T-helper 1 cell treated with Interleukin-12 subunit alpha and Interleukin-12 subunit beta and Interleukin-4 antibody, amounts not matched to agents 30 μg/mL and 1 μg/mL, for 36 hours (primary cell): ENCODE results near the gene AIFM1.

Experiments
- H3K27ac Mint-ChIP-seq: one replicate; pipeline ENCODE4 v1.8.0; 2021; ENCODE audit warnings: mild to moderate bottlenecking, mixed read lengths
- H3K27me3 Mint-ChIP-seq: one replicate; pipeline ENCODE4 v1.8.0; 2021; ENCODE audit warnings: low read depth, mixed read lengths
- H3K36me3 Mint-ChIP-seq: one replicate; pipeline ENCODE4 v1.8.0; 2021; ENCODE audit warnings: low read depth, mixed read lengths
- H3K4me1 Mint-ChIP-seq: one replicate; pipeline ENCODE4 v1.8.0; 2021; ENCODE audit warnings: low read depth, mixed read lengths
- H3K4me3 Mint-ChIP-seq: one replicate; pipeline ENCODE4 v1.8.0; 2021; ENCODE audit warnings: mild to moderate bottlenecking, moderate library complexity, mixed read lengths
- H3K9me3 Mint-ChIP-seq: one replicate; pipeline ENCODE4 v1.8.0; 2021; ENCODE audit warnings: mixed read lengths

Gene AIFM1

GRCh38 chrX:130100180-130100579 lies 65.5 kb downstream of the AIFM1 start:
- Mint-ChIP-seq H3K36me3 (peaks cover 8% of the 10 kb centered on the region), H3K4me3 (no peak overlapping the region), H3K9me3 (no peaks in the 10 kb centered on the region), H3K27ac (no peak overlapping the region), H3K4me1 (peaks cover 38% of the 10 kb centered on the region), H3K27me3 (no peaks in the 10 kb centered on the region)

GRCh38 chrX:130098210-130098552 lies 67.5 kb downstream of the AIFM1 start:
- peak overlapping the region; percentile 67 for H3K27ac Mint-ChIP-seq
- peak overlapping the region; percentile 31 for H3K4me3 Mint-ChIP-seq
- no peaks in the 10 kb centered on the region for H3K27me3 Mint-ChIP-seq
- no peaks in the 10 kb centered on the region for H3K9me3 Mint-ChIP-seq
- peaks cover 4% of the 10 kb centered on the region for H3K36me3 Mint-ChIP-seq
- H3K4me1 Mint-ChIP-seq = peaks cover 31% of the 10 kb centered on the region

DNA sequence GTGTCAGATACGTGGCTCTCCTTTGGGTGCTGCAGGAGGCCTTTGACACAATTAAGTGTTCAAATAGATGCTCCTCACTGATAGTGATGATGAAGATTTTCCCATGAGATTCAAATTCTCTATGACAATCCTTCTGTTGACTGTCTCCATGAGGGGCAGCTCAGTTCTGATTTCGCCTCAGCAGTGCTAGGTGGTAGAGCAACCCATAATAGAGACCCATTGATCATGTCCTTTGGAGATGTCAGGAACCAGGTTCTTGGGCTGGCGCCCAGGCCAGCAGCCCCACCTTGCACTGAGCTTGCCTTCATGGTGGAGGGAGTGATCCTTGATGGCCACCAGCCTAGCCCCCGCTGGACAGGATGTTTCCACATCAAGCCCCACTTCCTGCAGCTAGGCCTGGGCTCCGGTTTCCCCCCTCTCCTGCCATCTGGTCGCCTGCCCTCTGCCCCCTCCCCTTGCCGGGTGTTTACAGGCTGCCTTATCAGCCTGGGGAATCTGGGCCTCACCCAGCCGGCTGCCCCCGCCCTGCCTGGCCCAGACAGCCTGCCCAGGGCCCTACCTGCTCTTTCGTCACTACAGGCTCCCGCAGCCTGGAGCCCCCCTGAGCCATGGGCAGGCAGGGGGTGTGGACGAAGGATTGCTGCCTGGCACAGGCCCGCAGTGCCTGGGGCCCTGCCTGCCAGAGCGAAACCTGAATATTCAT lies 68.0 kb downstream of the AIFM1 start:
- Mint-ChIP-seq H3K27me3 (no peaks in the 10 kb centered on the region), H3K36me3 (peaks cover 4% of the 10 kb centered on the region), H3K4me3 (peak overlapping the region; percentile 31), H3K9me3 (no peaks in the 10 kb centered on the region), H3K4me1 (peaks cover 27% of the 10 kb centered on the region), H3K27ac (peak overlapping the region; percentile 67)

GRCh38 chrX:130095249-130096030 lies 70.2 kb downstream of the AIFM1 start:
- Mint-ChIP-seq H3K4me1 (peaks cover 31% of the 10 kb centered on the region), H3K36me3 (peaks cover 2% of the 10 kb centered on the region), H3K9me3 (no peaks in the 10 kb centered on the region), H3K4me3 (no peak overlapping the region), H3K27me3 (no peaks in the 10 kb centered on the region), H3K27ac (no peak overlapping the region)

DNA sequence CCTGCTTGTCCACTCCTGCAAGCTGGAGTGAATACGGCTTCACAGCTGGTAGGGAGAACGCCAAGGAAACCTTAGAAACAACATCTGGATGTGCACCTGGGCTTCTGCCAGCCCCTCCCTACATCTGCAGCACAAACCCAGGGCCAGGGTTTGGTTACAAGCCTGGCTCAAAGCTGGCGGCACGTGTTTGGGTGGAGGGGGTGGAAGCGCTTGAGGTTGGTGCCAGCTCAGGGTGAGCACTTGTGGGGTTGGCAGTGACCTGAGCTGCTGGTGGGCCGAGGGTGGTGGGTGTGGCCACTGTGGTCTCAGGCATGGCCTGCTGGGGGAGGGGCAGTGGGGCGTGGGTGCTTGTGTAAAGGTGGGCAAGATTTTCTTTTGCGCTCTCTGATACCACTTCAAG lies 70.9 kb downstream of the AIFM1 start:
- H3K36me3 Mint-ChIP-seq = peaks cover 4% of the 10 kb centered on the region
- peaks cover 28% of the 10 kb centered on the region for H3K4me1 Mint-ChIP-seq
- no peaks in the 10 kb centered on the region for H3K27me3 Mint-ChIP-seq
- H3K27ac Mint-ChIP-seq = no peak overlapping the region
- no peak overlapping the region for H3K4me3 Mint-ChIP-seq
- no peaks in the 10 kb centered on the region for H3K9me3 Mint-ChIP-seq

- H3K4me3 Mint-ChIP-seq = no peak overlapping the region
- peaks cover 6% of the 10 kb centered on the region for H3K36me3 Mint-ChIP-seq
- peaks cover 27% of the 10 kb centered on the region for H3K4me1 Mint-ChIP-seq
- H3K9me3 Mint-ChIP-seq = no peaks in the 10 kb centered on the region
- no peaks in the 10 kb centered on the region for H3K27me3 Mint-ChIP-seq
- H3K27ac Mint-ChIP-seq = no peak overlapping the region
Observed at GRCh38 chrX:130093271-130093670, 72.4 kb downstream of the AIFM1 start.

GRCh38 chrX:130091980-130092522 lies 73.6 kb downstream of the AIFM1 start:
- H3K27me3 Mint-ChIP-seq = no peaks in the 10 kb centered on the region
- H3K36me3 Mint-ChIP-seq = peaks cover 9% of the 10 kb centered on the region
- peak overlapping the region; percentile 94 for H3K27ac Mint-ChIP-seq
- no peaks in the 10 kb centered on the region for H3K9me3 Mint-ChIP-seq
- H3K4me1 Mint-ChIP-seq = peaks cover 28% of the 10 kb centered on the region
- H3K4me3 Mint-ChIP-seq = peak overlapping the region; percentile 89

DNA sequence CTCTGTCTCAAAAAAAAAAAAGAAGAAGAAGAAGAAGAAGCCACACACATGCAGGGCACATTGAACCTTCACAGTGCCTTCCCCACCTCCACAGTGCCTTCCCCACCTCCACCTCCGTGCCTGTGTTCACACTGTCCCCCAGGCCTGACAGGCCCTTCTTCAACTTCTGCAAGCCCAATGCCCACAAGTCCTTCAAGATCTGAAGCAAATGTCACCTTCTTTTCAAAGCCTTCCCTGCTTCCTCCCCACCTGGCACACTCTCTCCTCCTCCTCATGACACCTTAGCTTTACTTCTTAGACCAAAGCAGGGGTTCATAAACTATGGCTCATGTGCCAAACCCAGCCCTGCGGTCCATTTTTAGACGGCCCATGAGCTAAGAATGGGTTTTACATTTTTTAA lies 75.3 kb downstream of the AIFM1 start:
- Mint-ChIP-seq H3K9me3 (no peaks in the 10 kb centered on the region), H3K27ac (peak overlapping the region; percentile 74), H3K4me1 (peaks cover 36% of the 10 kb centered on the region), H3K4me3 (peak overlapping the region; percentile 23), H3K27me3 (no peaks in the 10 kb centered on the region), H3K36me3 (peaks cover 11% of the 10 kb centered on the region)

DNA sequence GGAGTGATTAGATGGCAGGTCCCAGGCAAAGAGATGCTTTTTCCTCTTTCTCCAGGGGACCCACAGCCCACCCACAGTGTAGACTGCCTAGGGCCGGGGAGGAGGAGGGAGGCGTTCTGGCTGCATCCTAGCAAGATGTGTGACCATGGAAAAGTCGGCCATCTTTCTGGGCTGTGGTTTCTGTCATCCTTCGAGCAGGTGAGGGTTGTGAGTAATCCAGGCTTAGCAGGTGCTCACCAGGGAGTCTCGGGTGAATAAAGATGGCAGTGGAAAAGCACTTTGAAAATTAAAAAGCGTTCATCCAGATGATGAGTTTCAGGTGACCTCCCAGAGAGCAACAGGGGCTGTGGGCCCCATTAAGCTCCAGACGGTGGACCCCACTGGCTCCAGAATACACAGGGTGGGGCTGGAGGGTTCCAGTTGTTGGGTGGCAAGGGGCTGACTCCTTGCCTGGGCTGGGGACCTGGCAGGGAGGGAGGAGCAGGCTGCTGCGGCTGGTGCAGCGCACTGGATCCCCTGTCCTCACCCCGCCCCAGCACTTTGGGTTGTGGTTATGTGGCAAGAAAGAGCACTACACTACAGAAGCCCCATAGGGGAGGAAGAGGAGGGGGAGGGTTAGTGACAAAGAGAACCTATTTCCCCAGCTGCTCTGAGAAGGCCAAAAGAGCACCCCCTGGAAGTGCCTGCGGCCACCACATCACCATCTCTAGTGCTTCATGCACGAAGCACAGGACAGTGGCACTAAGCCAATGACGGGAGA lies 79.0 kb downstream of the AIFM1 start:
- Mint-ChIP-seq H3K4me1 (peaks cover 55% of the 10 kb centered on the region), H3K4me3 (peak overlapping the region; percentile 86), H3K27me3 (no peaks in the 10 kb centered on the region), H3K27ac (peak overlapping the region; percentile 88), H3K9me3 (no peaks in the 10 kb centered on the region), H3K36me3 (peaks cover 11% of the 10 kb centered on the region)

GRCh38 chrX:130085551-130086446 lies 79.8 kb downstream of the AIFM1 start:
- H3K4me3 Mint-ChIP-seq = peak overlapping the region; percentile 86
- no peaks in the 10 kb centered on the region for H3K9me3 Mint-ChIP-seq
- H3K27me3 Mint-ChIP-seq = no peaks in the 10 kb centered on the region
- peak overlapping the region; percentile 88 for H3K27ac Mint-ChIP-seq
- H3K4me1 Mint-ChIP-seq = peaks cover 57% of the 10 kb centered on the region
- peaks cover 11% of the 10 kb centered on the region for H3K36me3 Mint-ChIP-seq

- Mint-ChIP-seq H3K27ac (peak overlapping the region; percentile 88), H3K4me3 (peak overlapping the region; percentile 86), H3K9me3 (no peaks in the 10 kb centered on the region), H3K27me3 (no peaks in the 10 kb centered on the region), H3K36me3 (peaks cover 10% of the 10 kb centered on the region), H3K4me1 (peaks cover 57% of the 10 kb centered on the region)
Observed at GRCh38 chrX:130084631-130085237, 80.9 kb downstream of the AIFM1 start.

DNA sequence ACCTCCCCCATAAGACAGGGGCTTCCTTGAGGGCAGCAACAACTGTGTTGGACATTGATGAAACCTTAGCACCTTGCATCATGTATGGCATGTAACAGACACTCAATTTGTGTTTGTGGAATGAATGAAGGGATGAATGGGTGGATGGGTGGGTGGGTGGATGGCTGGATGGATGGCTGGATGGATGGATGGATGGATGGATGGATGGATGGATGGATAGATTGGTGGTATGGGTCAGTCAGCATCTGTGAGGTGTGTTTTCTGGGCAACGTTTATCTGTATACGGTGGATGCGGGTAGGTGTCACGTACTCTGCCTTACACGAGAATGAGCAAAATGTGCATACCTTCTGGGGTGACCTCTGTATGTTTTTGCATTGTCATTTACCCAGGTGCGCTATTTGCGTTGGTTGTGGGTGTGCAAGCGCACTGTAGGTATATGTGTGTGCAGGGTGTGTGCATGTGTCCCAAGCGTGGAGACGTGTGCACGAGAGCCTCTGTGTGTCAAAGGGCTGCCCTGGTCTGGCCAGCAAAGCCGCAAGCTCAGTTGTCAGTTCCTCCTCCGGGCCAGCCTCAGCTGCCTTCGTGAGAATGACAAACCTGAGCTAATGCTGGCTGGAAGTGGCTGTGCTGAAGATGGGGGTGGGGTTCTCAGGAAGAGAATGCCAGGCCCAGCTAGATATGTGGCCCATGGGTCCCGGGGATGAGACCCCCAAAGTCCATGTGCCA lies 81.8 kb downstream of the AIFM1 start:
- Mint-ChIP-seq H3K4me1 (peaks cover 56% of the 10 kb centered on the region), H3K36me3 (peaks cover 12% of the 10 kb centered on the region), H3K27me3 (no peaks in the 10 kb centered on the region), H3K9me3 (no peaks in the 10 kb centered on the region), H3K27ac (peak overlapping the region; percentile 88), H3K4me3 (peak overlapping the region; percentile 86)

- Mint-ChIP-seq H3K4me1 (peaks cover 54% of the 10 kb centered on the region), H3K36me3 (peaks cover 12% of the 10 kb centered on the region), H3K4me3 (peak overlapping the region; percentile 86), H3K27me3 (no peaks in the 10 kb centered on the region), H3K27ac (peak overlapping the region; percentile 77), H3K9me3 (no peaks in the 10 kb centered on the region)
Observed at GRCh38 chrX:130083107-130083490, 82.5 kb downstream of the AIFM1 start.
